ENCODE measurements around the gene IMMP2L. TPM values are rescaled to one million over a fixed set of nuclear protein-coding genes. Genes with fewer than 3 reads are reported as not detected.

The IMMP2L gene
- total and polyA plus RNA-seq, 4 donors = 7.3 to 21.1 (median 12.4) TPM

GRCh38 chr7:111294494-111294893 lies 267.8 kb downstream of the IMMP2L start:
- H3K4me3 ChIP-seq (ENCODE audit: low read depth in 1 of 3, low read length in 3 of 3) = no peak overlapping the region
- TF ChIP-seq FOXA1 (IDR thresholded peaks at IDR 0.05) (no peak), REST (IDR thresholded peaks at IDR 0.05) (no peak), NR2F2 (IDR thresholded peaks at IDR 0.05) (no peak), HNF4A (conservative IDR thresholded peaks at IDR 0.05) (no peak), SP1 (IDR thresholded peaks at IDR 0.05) (no peak), ZBTB33 (IDR thresholded peaks at IDR 0.05) (no peak), YY1 (IDR thresholded peaks at IDR 0.05) (no peak), MAX (IDR thresholded peaks at IDR 0.05) (no peak), GABPA (IDR thresholded peaks at IDR 0.05 in 1 of 2, conservative IDR thresholded peaks at IDR 0.05 in 1 of 2) (no peak), RAD21 (IDR thresholded peaks at IDR 0.05) (no peak), RXRA (IDR thresholded peaks at IDR 0.05) (no peak), TAF1 (conservative IDR thresholded peaks at IDR 0.05) (no peak), FOXA2 (IDR thresholded peaks at IDR 0.05) (no peak), JUND (IDR thresholded peaks at IDR 0.05) (no peak), HNF4G (IDR thresholded peaks at IDR 0.05) (no peak), EGR1 (IDR thresholded peaks at IDR 0.05; ENCODE audit: low read depth in 2 of 2) (no peak), CTCF (IDR thresholded peaks at IDR 0.05; ENCODE audit: low read depth, low read length, missing input control) (no peak)
- TF ChIP-seq, protein P1, sequence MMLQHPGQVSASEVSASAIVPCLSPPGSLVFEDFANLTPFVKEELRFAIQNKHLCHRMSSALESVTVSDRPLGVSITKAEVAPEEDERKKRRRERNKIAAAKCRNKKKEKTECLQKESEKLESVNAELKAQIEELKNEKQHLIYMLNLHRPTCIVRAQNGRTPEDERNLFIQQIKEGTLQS (IDR thresholded peaks at IDR 0.05) = no peak
- H3K9ac ChIP-seq (ENCODE audit: low read depth in 1 of 2, low read length in 2 of 2) = no peak overlapping the region
- H3K36me3 ChIP-seq (ENCODE audit: control insufficient read depth in 4 of 4, insufficient read depth in 3 of 4, low read depth in 1 of 4, low read length in 3 of 4) = no peaks in the 10 kb centered on the region
- no peaks in the 10 kb centered on the region for H3K9me3 ChIP-seq (ENCODE audit: control insufficient read depth in 4 of 4, low read length in 3 of 4)
- no peaks in the 10 kb centered on the region for H3K27me3 ChIP-seq (ENCODE audit: control insufficient read depth in 4 of 4, insufficient read depth in 4 of 4, low read length in 3 of 4)
- DNase-seq (ENCODE audit: low spot score) = no peak
- 84% methylated on average over 4 of the region's 4 CpGs for WGBS
- no peak overlapping the region for H3K27ac ChIP-seq (ENCODE audit: low read depth in 1 of 2, low read length in 2 of 2)
- H3K4me1 ChIP-seq (ENCODE audit: control insufficient read depth in 4 of 4, insufficient read depth in 4 of 4, low read length in 3 of 4) = no peaks in the 10 kb centered on the region

Measured in liver (tissue), 9 donors.